Neural cell (in vitro differentiated cells): ENCODE data around the gene HOXD8.

ENCODE experiments used
- EP300 ChIP-seq: fragments of 450-650 bp; conservative IDR thresholded peaks from 2 replicates; pipeline ENCODE4 v1.6.1; 2014; ENCODE audit warnings: antibody characterized with exemption, mild to moderate bottlenecking, moderate library complexity; ENCODE audit not compliant: poor library complexity, severe bottlenecking
- EZH2 ChIP-seq: fragments of 200-600, 300-800 bp; shearing (Covaris generic), sonication (generic); IDR thresholded peaks from 2 replicates; pipeline ENCODE4 v1.6.1; 2014; ENCODE audit warnings: antibody characterized with exemption, low read length, borderline replicate concordance, mild to moderate bottlenecking; ENCODE audit not compliant: insufficient read depth, poor library complexity, severe bottlenecking
- MXI1 ChIP-seq: fragments of 450-650 bp; conservative IDR thresholded peaks from 2 replicates; pipeline ENCODE4 v1.6.1; 2014; ENCODE audit warnings: antibody characterized with exemption, mild to moderate bottlenecking; ENCODE audit not compliant: poor library complexity, severe bottlenecking
- POLR2AphosphoS5 ChIP-seq: IDR thresholded peaks from 2 replicates; pipeline ENCODE4 v1.6.1; 2012
- RAD21 ChIP-seq: fragments of 450-650 bp; conservative IDR thresholded peaks from 2 replicates; pipeline ENCODE4 v1.6.1; 2014; ENCODE audit warnings: antibody characterized with exemption, mild to moderate bottlenecking, moderate library complexity
- SMC3 ChIP-seq: fragments of 450-650 bp; conservative IDR thresholded peaks from 2 replicates; pipeline ENCODE4 v1.6.1; 2014; ENCODE audit warnings: antibody characterized with exemption, mild to moderate bottlenecking, moderate library complexity; ENCODE audit not compliant: poor library complexity
- TAF1 ChIP-seq: IDR thresholded peaks from 2 replicates; pipeline ENCODE4 v1.6.1; 2012; ENCODE audit warnings: low read depth
- TF ChIP-seq, protein P1 (sequence below): fragments of 450-650 bp; IDR thresholded peaks from 2 replicates; pipeline ENCODE4 v1.5.1; 2014; ENCODE audit warnings: antibody characterized with exemption, mild to moderate bottlenecking, moderate library complexity; ENCODE audit not compliant: poor library complexity, severe bottlenecking
- TF ChIP-seq, protein P2 (sequence below): IDR thresholded peaks from 2 replicates; pipeline ENCODE4 v1.6.1; 2012; ENCODE audit warnings: borderline replicate concordance

DNA sequence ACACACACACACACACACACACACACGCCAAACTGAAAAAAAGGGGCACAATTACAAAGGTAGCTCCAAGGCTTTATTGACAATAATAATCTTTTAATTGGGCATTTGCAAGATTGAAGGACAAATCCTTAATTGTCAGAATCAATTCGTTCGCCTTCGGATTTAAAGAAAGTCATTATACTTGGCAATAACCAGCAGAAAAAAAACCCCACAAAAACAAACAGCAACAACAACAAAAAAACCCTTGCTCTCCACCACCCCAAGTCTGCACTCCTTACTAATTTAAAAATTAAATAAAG is 1.8 kb upstream of the HOXD8 start:
- TF ChIP-seq EZH2, result no peak
- TF ChIP-seq SMC3, result no peak
- TF ChIP-seq, protein P1, sequence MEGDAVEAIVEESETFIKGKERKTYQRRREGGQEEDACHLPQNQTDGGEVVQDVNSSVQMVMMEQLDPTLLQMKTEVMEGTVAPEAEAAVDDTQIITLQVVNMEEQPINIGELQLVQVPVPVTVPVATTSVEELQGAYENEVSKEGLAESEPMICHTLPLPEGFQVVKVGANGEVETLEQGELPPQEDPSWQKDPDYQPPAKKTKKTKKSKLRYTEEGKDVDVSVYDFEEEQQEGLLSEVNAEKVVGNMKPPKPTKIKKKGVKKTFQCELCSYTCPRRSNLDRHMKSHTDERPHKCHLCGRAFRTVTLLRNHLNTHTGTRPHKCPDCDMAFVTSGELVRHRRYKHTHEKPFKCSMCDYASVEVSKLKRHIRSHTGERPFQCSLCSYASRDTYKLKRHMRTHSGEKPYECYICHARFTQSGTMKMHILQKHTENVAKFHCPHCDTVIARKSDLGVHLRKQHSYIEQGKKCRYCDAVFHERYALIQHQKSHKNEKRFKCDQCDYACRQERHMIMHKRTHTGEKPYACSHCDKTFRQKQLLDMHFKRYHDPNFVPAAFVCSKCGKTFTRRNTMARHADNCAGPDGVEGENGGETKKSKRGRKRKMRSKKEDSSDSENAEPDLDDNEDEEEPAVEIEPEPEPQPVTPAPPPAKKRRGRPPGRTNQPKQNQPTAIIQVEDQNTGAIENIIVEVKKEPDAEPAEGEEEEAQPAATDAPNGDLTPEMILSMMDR, result no peak
- no peak for TF ChIP-seq EP300
- TF ChIP-seq, protein P2, sequence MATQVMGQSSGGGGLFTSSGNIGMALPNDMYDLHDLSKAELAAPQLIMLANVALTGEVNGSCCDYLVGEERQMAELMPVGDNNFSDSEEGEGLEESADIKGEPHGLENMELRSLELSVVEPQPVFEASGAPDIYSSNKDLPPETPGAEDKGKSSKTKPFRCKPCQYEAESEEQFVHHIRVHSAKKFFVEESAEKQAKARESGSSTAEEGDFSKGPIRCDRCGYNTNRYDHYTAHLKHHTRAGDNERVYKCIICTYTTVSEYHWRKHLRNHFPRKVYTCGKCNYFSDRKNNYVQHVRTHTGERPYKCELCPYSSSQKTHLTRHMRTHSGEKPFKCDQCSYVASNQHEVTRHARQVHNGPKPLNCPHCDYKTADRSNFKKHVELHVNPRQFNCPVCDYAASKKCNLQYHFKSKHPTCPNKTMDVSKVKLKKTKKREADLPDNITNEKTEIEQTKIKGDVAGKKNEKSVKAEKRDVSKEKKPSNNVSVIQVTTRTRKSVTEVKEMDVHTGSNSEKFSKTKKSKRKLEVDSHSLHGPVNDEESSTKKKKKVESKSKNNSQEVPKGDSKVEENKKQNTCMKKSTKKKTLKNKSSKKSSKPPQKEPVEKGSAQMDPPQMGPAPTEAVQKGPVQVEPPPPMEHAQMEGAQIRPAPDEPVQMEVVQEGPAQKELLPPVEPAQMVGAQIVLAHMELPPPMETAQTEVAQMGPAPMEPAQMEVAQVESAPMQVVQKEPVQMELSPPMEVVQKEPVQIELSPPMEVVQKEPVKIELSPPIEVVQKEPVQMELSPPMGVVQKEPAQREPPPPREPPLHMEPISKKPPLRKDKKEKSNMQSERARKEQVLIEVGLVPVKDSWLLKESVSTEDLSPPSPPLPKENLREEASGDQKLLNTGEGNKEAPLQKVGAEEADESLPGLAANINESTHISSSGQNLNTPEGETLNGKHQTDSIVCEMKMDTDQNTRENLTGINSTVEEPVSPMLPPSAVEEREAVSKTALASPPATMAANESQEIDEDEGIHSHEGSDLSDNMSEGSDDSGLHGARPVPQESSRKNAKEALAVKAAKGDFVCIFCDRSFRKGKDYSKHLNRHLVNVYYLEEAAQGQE, result no peak
- no peak for TF ChIP-seq RAD21
- TF ChIP-seq POLR2AphosphoS5, result peak; percentile 7
- TF ChIP-seq MXI1, result no peak
- TF ChIP-seq TAF1, result no peak
